CD4-positive, alpha-beta T cell treated with Interleukin-15 for 4 hours (primary cell): Measurements from ENCODE around the gene GFPT2.

ENCODE experiments used
- DNase-seq: peaks from one replicate; pipeline ENCODE4 v3.0.0-alpha.2; 2020; ENCODE audit warnings: low spot score

Gene GFPT2

GRCh38 chr5:180378438-180379344 is 25.6 kb upstream of the GFPT2 start:
- no peak for DNase-seq

GRCh38 chr5:180377556-180378197 is 24.5 kb upstream of the GFPT2 start:
- DNase-seq, result no peak

DNA sequence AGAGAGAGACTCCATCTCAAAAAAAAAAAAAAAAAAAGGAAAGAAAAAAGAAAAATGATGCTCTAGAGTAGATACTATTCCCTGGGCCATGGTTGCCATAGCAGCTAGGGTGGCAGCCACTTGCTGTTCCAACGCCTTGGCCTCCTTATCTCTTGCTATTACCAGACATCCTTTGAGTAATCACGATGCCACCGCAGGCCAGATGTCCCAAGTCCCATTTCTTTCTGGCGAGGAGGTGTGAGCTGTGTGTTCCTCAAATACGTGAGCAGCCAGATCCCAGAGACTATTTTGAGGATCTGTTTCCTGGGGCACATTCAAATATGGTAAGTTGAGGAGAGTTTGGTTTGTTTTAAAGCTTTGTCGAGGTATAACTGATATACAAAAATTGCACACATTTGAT is 23.4 kb upstream of the GFPT2 start:
- DNase-seq, result no peak

GRCh38 chr5:180375955-180376354 is 22.8 kb upstream of the GFPT2 start:
- no peak for DNase-seq

GRCh38 chr5:180375291-180375690 is 22.2 kb upstream of the GFPT2 start:
- no peak for DNase-seq

- DNase-seq, result no peak
Measured at GRCh38 chr5:180373870-180374269, 20.7 kb upstream of the GFPT2 start.

DNA sequence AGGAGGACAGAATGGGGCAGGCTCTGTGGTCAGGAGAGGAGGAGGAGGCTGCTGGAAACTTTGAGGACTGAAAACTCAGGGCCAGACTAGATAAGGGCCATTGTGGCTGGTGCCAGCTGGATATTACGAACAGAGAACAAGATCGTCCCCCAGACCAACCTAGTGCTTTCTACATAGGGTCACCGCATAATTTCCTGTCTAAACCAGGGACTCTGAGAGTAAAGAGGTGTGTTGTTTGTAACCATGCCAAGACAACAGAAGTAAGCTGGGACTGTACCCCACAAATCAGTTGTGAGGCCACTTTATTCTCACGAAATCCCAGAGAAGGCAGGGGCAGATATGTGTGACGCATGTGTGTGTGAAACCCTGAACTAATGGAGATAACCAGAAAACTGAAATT is 20.3 kb upstream of the GFPT2 start:
- no peak for DNase-seq

DNA sequence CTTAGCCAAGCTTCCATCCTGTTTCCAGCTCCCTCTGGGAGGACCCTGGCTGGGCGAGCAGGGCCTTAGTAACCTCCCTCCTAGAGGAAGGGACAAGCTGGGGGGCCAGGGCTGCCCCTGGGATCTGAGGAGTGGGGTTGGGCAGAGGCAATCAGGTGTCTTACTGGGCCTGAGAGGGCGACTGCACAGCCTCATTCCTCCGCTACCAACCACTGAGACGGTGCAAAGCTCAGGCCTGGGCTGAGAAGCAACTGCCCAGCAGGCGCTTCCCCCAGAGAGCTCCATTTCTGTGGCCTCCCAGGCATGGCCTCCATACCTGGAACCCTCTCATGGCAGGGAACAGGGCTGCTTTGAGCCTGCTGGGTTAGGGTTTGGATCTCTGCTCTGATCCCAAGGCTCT is 18.8 kb upstream of the GFPT2 start:
- DNase-seq, result no peak

GRCh38 chr5:180370861-180371641 is 17.9 kb upstream of the GFPT2 start:
- no peak for DNase-seq

- DNase-seq, result no peak
Measured at GRCh38 chr5:180367991-180368390, 14.9 kb upstream of the GFPT2 start.

GRCh38 chr5:180367300-180367699 is 14.2 kb upstream of the GFPT2 start:
- DNase-seq, result peak; percentile 24

DNA sequence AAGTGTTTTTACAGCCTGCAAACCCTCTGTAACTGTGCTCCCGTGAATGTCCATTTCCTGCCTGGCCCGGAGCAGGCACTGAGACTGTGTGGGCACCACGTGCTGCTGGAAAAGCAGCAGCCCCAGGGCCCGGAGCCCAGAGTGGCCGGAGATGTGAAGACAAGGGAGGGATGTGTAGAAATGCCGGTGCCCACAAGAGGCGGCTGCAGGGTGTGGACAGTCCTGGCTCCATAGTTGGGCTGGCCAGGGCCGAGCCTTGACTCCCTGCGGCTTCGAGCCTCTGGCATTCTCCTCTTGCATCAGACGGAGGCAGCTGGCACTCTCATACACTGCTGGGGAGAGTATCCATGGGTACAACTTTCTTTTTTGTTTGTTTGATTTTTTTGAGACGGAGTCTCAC is 13.2 kb upstream of the GFPT2 start:
- DNase-seq, result no peak

GRCh38 chr5:180365829-180366228 is 12.7 kb upstream of the GFPT2 start:
- DNase-seq, result no peak

- DNase-seq, result no peak
Measured at GRCh38 chr5:180364306-180364856, 11.2 kb upstream of the GFPT2 start.

DNA sequence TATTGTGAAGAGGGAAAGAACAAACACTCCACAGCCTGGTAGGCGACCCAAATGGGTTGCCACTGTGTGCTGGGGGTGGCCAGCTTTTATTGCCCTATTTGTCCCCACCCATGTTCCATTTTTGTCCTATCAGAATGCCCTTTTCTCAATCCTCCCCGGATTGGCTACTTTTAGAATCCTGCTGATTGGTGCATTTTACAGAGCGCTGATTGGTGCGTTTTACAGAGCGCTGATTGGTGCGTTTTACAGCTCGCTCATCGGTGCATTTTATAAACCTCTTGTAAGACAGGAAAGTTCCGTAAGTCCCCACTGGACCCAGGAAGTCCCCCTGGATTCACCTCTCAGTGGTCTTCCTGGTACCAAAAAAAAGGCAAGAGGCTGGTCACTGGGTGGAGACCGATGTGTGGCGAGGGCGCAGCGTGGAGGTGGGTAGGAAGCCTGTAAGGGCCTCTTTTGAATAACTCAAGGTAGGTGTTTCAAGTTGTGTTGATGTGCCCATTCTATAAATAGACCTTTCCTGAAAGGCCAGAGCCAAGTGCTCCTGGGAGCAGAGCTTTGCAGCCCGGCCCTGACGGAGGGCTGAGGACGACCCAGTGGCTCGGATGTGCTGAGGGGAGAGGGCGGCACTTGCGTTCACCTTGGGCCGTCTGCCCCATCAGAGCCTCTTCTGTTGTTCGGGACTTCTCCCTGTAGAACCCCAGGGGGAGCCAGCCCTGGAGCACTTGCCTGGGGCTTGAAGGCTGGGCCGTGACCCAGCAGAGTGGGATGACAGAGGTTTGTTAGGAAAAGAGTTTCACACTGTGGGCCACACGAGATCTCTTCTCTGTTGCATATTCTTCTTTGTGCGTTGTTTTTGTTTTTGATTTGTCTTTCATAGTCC is 7.2 kb upstream of the GFPT2 start:
- no peak for DNase-seq

- no peak for DNase-seq
Measured at GRCh38 chr5:180358694-180359093, 5.6 kb upstream of the GFPT2 start.

- DNase-seq, result no peak
Measured at GRCh38 chr5:180358179-180358578, 5.0 kb upstream of the GFPT2 start.

DNA sequence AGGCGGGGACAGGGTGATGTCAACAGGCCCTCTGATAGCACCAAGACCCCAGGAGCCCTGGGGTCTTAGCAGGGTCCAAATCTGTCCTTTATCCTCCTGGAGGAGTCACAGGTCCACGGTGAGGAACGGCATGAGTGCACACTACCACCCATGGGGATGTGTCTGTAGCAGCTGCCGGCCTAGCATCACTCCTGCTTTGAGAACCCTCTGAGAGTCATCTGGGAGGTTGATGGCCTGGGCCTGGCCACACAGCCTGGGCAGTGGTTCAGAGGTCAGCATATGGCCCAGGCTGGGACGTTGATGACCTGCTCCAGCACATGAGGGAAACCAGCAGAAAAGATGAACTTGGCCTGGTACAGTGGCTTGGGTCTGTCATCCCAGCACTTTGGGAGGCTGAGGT is 1.8 kb upstream of the GFPT2 start:
- DNase-seq, result no peak

DNA sequence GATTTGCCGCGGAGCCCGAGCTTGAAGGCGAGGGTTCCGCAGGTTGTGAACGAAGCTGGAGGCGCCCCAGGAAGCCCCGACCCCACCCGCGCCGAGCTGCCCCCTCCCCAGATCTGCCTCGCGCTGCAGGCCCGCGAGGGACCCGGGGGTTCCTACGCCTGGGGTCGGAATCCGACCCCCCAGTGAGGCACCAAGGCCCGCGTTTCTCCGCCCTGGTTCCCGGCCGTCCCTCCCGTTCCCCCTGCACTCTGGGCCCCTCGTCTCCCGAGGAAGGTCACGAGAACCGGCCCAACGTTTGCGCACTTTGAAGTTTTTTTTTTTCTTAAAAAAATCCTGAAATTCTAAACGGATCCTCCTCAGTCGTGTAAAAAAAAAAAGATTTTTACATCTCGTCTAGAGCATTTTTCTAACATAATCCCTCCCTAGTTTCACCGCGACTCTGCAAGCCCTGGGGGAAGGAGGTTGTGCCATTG is 880 bp upstream of the GFPT2 start:
- DNase-seq, result no peak

- no peak for DNase-seq
Measured at GRCh38 chr5:180352116-180353047, 754 bp downstream of the GFPT2 start.
